NCI-H1436 (cell line): ENCODE measurements around the gene TSPAN18.

Experiments
- DNase-seq: peaks from one replicate; lab custom pipeline; 2025; lab: John Stamatoyannopoulos, UW

Gene TSPAN18

DNA sequence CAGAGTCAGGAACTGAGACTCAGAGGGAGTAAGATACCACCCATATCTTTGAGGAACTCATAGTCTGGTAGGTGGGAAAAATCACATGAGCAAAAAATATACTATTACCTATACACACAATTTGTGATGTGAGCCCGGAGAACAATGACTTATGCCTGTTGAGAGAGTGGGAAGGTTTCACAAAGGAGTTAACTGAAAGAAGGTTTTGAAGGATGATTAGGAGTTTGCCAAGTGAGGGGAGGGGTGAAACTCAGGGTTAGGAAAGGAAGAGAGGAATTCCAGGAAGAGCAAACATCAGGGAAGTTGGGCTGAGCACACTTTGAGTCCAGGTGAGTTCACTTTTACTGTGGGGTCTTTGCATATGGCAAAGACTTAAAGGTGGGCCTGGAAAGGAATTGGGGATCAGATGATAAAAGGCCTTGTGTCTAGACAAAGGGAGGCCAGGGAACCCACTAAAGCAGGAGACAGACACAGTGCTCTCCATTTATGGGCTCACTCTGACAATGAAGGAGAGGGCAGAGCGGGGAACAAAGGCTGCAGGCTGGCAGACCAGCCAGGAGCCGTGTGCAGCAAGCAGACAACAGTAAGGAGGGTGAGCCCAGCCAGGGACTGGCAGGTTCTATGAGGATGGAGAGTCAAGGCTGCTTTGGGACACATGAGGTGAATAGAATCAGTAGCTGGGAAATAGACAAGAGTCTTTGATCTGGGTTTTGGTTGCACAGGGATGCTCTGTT, 33.1 kb downstream of the TSPAN18 start:
- no peak for DNase-seq

- DNase-seq: no peak
Observed at GRCh38 chr11:44760477-44760872, 33.7 kb downstream of the TSPAN18 start.

DNA sequence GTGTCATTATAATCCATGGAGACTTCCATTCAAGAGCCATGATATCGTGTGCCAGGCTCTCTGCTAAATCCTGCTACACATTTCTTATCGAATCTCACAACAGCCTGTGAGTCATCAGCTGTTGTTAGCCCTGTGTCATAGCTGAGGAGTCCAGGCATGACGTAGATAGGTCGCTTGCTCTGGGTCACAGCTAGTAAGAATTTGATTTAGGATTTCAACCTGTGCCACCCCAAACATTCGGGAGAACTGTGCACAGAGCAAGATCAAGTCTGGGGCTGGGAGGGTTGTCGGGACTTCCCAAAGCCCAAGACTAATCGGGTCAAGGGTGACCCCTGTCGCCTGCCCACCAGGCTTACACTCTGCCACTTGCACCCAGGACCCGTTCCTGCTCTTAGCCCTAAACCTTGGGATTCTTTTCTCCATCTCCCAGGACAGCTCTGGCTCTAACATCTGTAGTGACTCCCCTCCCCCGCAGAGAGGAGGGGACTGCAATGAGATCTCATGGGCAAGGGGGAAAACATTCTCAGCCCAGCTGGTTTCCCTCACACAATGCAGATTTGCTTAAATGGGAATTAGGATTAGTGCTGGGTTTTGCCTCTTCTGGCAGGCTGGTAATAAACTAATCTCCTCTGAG, 34.3 kb downstream of the TSPAN18 start:
- DNase-seq: no peak

GRCh38 chr11:44761551-44761961, 34.8 kb downstream of the TSPAN18 start:
- DNase-seq: no peak

DNA sequence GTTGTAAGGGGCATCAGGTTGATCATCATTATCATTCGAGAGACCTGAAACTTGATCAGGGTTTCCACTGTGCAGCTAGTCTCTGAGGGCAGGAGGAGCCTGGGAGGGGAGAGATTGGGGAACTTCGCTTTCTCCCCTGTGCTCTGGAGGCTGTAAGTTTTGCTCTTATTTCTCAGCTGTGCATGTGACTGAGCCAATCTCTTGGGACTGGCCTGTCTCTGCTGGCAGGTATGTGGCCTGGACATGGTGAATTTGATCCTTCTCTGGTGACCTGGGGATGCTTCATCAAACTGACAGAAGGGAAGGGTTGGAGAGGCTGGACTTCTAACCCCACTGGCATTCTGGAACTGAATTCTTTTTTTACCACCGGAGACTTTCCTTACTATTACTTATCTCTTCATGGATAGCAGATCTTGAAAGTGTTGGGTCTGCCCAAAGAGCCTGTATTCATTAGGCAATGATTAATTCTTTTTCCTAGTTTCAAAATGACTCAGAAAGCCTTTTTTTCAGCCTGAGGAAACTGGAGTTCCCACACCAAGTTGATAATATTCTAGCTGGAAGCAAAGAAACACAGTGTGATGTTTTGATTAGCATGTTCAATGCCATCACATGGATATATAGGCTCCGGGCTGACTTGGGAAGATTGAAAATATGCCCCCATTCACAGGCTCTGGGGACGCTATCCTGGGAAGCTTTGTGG, 36.5 kb downstream of the TSPAN18 start:
- no peak for DNase-seq

GRCh38 chr11:44764583-44764982, 37.8 kb downstream of the TSPAN18 start:
- no peak for DNase-seq

DNA sequence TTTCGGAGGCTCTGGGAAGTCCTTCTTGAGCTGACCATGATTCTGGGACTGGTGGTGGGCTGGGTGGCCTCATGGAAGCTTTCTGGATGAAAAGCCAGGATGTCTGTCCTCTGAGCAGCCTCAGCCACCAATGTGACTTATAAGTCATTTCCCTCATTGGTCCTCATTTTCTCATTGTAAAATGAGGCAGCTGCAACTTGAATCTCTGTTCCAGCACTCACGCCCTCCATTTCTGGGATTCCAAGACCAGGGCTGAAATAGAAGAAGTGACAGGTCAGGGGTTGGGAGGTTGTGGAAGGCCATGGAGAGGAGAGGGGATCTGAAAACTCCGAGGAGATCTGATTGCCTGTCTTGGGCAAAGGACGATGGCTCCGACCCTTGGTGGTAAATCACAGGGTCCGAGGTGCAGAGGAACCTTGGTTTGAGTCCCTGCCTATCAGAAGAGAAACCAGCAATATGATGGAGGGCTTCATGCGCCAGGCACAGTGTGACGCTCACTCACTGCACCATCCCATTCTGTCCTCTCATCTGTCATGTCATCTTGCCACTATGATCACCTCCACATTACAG, 38.3 kb downstream of the TSPAN18 start:
- DNase-seq: no peak

- no peak for DNase-seq
Observed at GRCh38 chr11:44765676-44766075, 38.9 kb downstream of the TSPAN18 start.

DNA sequence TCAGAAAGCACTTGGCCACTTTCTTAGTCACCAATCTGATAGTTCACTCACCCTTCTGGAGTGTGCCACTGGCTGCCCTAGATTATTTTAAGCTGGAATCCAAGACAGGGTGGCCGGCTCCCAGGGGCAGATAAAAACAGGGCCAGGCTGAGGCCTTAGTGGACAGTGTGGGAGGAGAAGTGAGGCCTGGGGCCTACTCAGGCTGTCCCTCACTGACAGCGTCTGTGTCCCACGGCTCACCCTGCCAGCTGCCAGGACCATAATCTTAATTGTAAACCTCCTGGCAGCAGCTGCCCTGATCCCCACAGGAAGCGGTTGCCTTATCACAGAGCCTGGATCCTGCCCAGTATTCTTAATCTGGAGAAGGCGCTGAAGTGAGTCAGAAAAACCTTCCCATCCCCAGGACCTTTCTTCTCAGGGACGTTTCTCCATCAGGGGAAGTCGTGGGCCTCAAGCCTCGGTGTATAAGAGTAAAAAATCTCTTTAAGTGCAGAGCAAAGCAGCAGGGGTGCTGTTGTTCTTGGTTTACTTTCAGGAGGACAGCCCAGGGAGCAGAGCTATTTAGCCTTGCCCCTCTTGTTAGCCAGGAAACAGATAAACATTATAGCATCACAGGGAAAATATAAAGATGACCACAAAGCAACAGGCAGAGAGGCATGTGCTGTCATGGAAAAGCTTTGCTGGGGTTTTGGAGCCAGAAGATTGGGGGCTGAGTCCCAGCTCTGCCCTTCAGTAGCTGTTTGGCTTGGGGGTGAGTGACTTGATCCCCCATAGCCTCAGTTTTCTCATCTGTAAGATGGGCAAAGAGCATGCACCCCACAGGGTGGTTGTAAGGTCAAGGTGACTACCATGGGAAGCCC, 39.6 kb downstream of the TSPAN18 start:
- DNase-seq: no peak

GRCh38 chr11:44766972-44767278, 40.2 kb downstream of the TSPAN18 start:
- no peak for DNase-seq

GRCh38 chr11:44767421-44767820, 40.7 kb downstream of the TSPAN18 start:
- DNase-seq: no peak

- no peak for DNase-seq
Observed at GRCh38 chr11:44770401-44770800, 43.6 kb downstream of the TSPAN18 start.

DNA sequence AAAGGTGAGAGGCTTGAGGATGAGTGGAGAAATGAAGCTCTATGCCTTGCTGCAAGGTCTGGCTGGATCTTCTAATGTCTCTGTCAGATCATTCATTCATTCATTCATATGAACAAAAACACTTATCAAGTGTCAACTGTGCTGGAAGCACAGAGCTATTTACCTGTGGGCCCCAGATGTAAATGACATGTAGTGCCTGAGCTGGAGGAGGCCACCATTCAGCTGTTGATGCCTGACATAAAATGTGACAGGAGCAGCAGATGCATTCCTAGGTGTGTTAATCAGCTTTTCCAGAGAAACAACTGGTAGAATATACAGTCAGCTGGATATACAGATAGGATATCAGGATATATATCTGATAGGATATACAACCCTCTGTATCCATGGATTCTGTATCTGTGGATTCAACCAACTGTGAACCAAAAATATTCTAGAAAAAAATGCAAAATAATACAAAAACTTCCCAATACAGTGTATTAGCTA, 44.5 kb downstream of the TSPAN18 start:
- no peak for DNase-seq

GRCh38 chr11:44771841-44772240, 45.1 kb downstream of the TSPAN18 start:
- no peak for DNase-seq

GRCh38 chr11:44773351-44773965, 46.7 kb downstream of the TSPAN18 start:
- DNase-seq: no peak

DNA sequence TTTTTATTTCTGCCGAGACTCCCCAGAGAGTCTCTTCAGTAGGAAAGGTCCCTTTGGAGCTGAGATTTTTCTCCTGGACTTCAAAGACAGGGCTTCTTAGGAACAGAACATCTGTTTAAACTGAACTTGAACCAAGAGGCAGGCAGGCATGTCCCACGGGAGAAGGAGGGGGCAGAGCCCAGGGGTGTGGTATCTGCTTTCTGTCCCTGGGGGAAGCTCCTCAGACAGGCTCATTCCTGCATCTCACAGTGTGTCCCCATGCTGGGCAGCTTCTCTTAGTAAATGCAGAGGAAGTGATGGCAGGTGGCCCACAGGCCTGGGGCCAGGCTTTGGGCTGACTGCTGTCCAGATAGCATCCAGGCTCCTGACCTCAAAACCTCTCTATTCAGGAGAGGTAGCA, 47.3 kb downstream of the TSPAN18 start:
- no peak for DNase-seq

GRCh38 chr11:44774731-44775130, 48.0 kb downstream of the TSPAN18 start:
- no peak for DNase-seq

GRCh38 chr11:44775366-44775984, 48.7 kb downstream of the TSPAN18 start:
- peak; percentile 39 for DNase-seq

DNA sequence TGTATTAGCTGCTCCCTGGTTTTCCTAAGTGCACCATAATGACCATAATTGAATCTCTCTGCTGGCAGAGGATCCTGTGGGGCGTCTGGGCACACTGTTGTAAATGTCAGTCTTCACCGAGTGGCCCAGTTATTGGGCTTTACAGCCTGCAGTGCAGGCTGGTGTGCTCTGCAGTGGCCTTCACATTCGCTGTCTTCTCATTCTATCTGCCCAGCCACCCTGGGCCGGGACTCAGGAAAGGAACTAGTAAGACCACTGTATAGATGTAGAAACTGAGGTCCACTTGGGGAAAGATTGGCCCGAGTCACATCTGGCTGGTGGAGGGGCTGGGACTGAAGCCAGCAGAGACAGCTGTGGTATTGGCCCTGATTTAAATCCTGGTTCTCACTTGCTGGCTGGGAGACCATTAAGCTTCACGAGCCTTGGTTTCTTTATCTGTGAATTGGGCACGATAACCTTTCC, 49.3 kb downstream of the TSPAN18 start:
- DNase-seq: no peak

DNA sequence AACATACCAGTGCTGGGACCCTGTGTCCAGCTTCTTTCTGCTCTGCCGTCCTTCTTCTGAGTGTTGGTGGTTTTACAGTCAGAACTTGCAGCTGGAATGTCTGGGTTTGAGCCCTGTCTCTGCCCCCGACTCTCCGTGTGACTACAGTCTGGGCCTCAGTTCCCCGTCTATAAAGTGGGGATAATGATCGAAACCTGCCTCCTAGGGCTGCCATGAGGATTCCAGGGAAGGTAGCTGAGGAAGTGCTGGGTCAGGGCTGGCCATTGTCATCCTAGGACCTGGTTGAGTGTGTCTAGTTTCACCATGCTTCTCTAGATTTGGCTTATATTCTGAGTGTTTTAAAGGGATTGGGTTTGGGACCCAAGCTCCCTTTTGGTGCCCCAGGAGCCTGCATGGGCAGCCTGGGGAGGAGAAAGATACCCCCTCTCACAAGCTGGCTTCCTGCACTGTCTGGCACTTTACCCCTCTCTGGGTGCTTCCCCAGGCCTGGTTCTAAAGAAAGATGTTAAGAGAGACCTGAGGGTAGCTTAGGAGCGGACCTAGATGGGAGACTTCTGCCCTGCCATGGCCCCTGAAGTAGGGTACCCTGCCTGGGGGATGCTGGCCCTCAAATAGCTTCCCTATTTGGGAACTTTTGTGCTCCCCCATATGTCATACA, 49.9 kb downstream of the TSPAN18 start:
- DNase-seq: no peak
